Endothelial cell of umbilical vein (primary cell): ENCODE data around the gene TMPRSS6.

Source experiments
- CTCF ChIP-seq, 2 donors: IDR thresholded peaks; 1 replicate in 1 of 2; 2 replicates in 1 of 2; pipeline ENCODE4 v1.5.1; 2011; ENCODE audit warnings: low read length in 2 of 2, mild to moderate bottlenecking in 2 of 2, moderate library complexity in 2 of 2, control low read depth in 1 of 2, inconsistent platforms in 1 of 2, low read depth in 1 of 2; ENCODE audit not compliant: insufficient read depth in 1 of 2; ENCODE audit errors: extremely low read depth in 1 of 2
- POLR2A ChIP-seq: IDR thresholded peaks from 2 replicates; pipeline ENCODE4 v1.6.1; 2012; ENCODE audit warnings: low read depth, mild to moderate bottlenecking, control low read depth, low read length
- POLR2AphosphoS5 ChIP-seq: IDR thresholded peaks from 2 replicates; pipeline ENCODE4 v1.6.1; 2012; ENCODE audit warnings: low read depth, mild to moderate bottlenecking, control low read depth, low read length, moderate library complexity; ENCODE audit not compliant: insufficient read depth

- TF ChIP-seq CTCF (IDR thresholded peaks at IDR 0.05; ENCODE audit: extremely low read depth in 1 of 2, insufficient read depth in 1 of 2, low read depth in 1 of 2, low read length in 2 of 2): no peak
- no peak for TF ChIP-seq POLR2A
- no peak for TF ChIP-seq POLR2AphosphoS5
These were observed 51.6 kb downstream of the TMPRSS6 start for GRCh38 chr22:37057796-37058510.
